Stimulated activated effector memory CD8-positive, alpha-beta T cell treated with anti-CD3 and anti-CD28 coated beads, Interleukin-12 subunit alpha, Interleukin-12 subunit beta, amount 100 ng/mL, for 72 hours (primary cell): ENCODE data around the gene GBGT1.

Experiments
- ATAC-seq: fragments of 150-1000 bp; cut with Tn5 transposase; 2 replicates; pipeline ENCODE4 v1.10.0; 2021
- DNase-seq, 2 donors: peaks; one replicate each; pipeline ENCODE4 v3.0.0; 2021 to 2022; ENCODE audit warnings: low spot score in 2 of 2
- H3K27ac Mint-ChIP-seq: one replicate; pipeline ENCODE4 v1.8.0; 2022; ENCODE audit warnings: mild to moderate bottlenecking, mixed read lengths
- H3K36me3 Mint-ChIP-seq: one replicate; pipeline ENCODE4 v1.8.0; 2022; ENCODE audit warnings: mild to moderate bottlenecking, mixed read lengths
- H3K4me1 Mint-ChIP-seq: one replicate; pipeline ENCODE4 v1.8.0; 2022; ENCODE audit warnings: mixed read lengths
- H3K4me3 Mint-ChIP-seq: one replicate; pipeline ENCODE4 v1.8.0; 2022; ENCODE audit warnings: mild to moderate bottlenecking, mixed read lengths
- H3K9me3 Mint-ChIP-seq: one replicate; pipeline ENCODE4 v1.8.0; 2022; ENCODE audit warnings: mixed read lengths

Gene GBGT1

GRCh38 chr9:133121915-133122550 is 41.7 kb downstream of the GBGT1 start:
- no peaks in the 10 kb centered on the region for H3K9me3 Mint-ChIP-seq
- H3K36me3 Mint-ChIP-seq: peaks cover 80% of the 10 kb centered on the region
- ATAC-seq: peak; percentile 22
- DNase-seq: no peak
- H3K27ac Mint-ChIP-seq: peak overlapping the region; percentile 90
- peak overlapping the region; percentile 53 for H3K4me3 Mint-ChIP-seq
- H3K4me1 Mint-ChIP-seq: peaks cover 88% of the 10 kb centered on the region

GRCh38 chr9:133121198-133121914 is 42.4 kb downstream of the GBGT1 start, which contains the start of gene RALGDS:
TSS of gene RALGDS (minus strand) at chr9:133121240. CDS start at chr9:133121154, 86 bp downstream.
- peaks cover 85% of the 10 kb centered on the region for H3K4me1 Mint-ChIP-seq
- H3K27ac Mint-ChIP-seq: peak within 1 kb of the TSS; percentile 90
- H3K4me3 Mint-ChIP-seq: peak within 1 kb of the TSS; percentile 65
- H3K36me3 Mint-ChIP-seq: peaks cover 73% of the 10 kb centered on the region
- no peaks in the 10 kb centered on the region for H3K9me3 Mint-ChIP-seq
- DNase-seq (peak; percentile 80 to 90), ATAC-seq (peak; percentile 82)

GRCh38 chr9:133120501-133121197 is 43.1 kb downstream of the GBGT1 start:
- DNase-seq (no peak), ATAC-seq (no peak)
- H3K4me1 Mint-ChIP-seq: peaks cover 85% of the 10 kb centered on the region
- peak overlapping the region; percentile 74 for H3K27ac Mint-ChIP-seq
- H3K9me3 Mint-ChIP-seq: no peaks in the 10 kb centered on the region
- peak overlapping the region; percentile 65 for H3K4me3 Mint-ChIP-seq
- H3K36me3 Mint-ChIP-seq: peaks cover 72% of the 10 kb centered on the region

- Mint-ChIP-seq H3K9me3 (no peaks in the 10 kb centered on the region), H3K36me3 (peaks cover 72% of the 10 kb centered on the region), H3K4me3 (peak overlapping the region; percentile 65), H3K4me1 (peaks cover 86% of the 10 kb centered on the region), H3K27ac (peak overlapping the region; percentile 74)
- DNase-seq: no peak
- ATAC-seq: no peak
Measured at GRCh38 chr9:133119846-133120500, 43.7 kb downstream of the GBGT1 start.

- Mint-ChIP-seq H3K27ac (peak overlapping the region; percentile 75), H3K4me3 (peak overlapping the region; percentile 65), H3K9me3 (no peaks in the 10 kb centered on the region), H3K4me1 (peaks cover 86% of the 10 kb centered on the region), H3K36me3 (peaks cover 71% of the 10 kb centered on the region)
- no peak for ATAC-seq
- DNase-seq: no peak
Measured at GRCh38 chr9:133119103-133119845, 44.4 kb downstream of the GBGT1 start.

- H3K9me3 Mint-ChIP-seq: no peaks in the 10 kb centered on the region
- peaks cover 69% of the 10 kb centered on the region for H3K36me3 Mint-ChIP-seq
- DNase-seq (no peak), ATAC-seq (no peak)
- peak overlapping the region; percentile 75 for H3K27ac Mint-ChIP-seq
- peaks cover 86% of the 10 kb centered on the region for H3K4me1 Mint-ChIP-seq
- H3K4me3 Mint-ChIP-seq: peak overlapping the region; percentile 65
Measured at GRCh38 chr9:133118568-133118967, 45.1 kb downstream of the GBGT1 start.

- peaks cover 73% of the 10 kb centered on the region for H3K36me3 Mint-ChIP-seq
- H3K9me3 Mint-ChIP-seq: no peaks in the 10 kb centered on the region
- H3K27ac Mint-ChIP-seq: peak overlapping the region; percentile 75
- DNase-seq (no peak), ATAC-seq (no peak)
- H3K4me1 Mint-ChIP-seq: peaks cover 86% of the 10 kb centered on the region
- peak overlapping the region; percentile 35 for H3K4me3 Mint-ChIP-seq
Measured at GRCh38 chr9:133118179-133118520, 45.6 kb downstream of the GBGT1 start.

- Mint-ChIP-seq H3K4me3 (peak overlapping the region; percentile 35), H3K4me1 (peaks cover 87% of the 10 kb centered on the region), H3K9me3 (no peaks in the 10 kb centered on the region), H3K27ac (peak overlapping the region; percentile 75), H3K36me3 (peaks cover 75% of the 10 kb centered on the region)
- ATAC-seq (no peak), DNase-seq (no peak)
Measured at GRCh38 chr9:133117271-133118178, 46.2 kb downstream of the GBGT1 start.

- peak overlapping the region; percentile 90 for H3K27ac Mint-ChIP-seq
- peak overlapping the region; percentile 73 for H3K4me3 Mint-ChIP-seq
- H3K9me3 Mint-ChIP-seq: no peaks in the 10 kb centered on the region
- peaks cover 75% of the 10 kb centered on the region for H3K36me3 Mint-ChIP-seq
- DNase-seq: no peak
- peaks cover 85% of the 10 kb centered on the region for H3K4me1 Mint-ChIP-seq
- no peak for ATAC-seq
Measured at GRCh38 chr9:133116346-133117231, 47.1 kb downstream of the GBGT1 start.

- peak overlapping the region; percentile 90 for H3K27ac Mint-ChIP-seq
- ATAC-seq (peak; percentile 95), DNase-seq (peak in 1 of 2 donors; percentile 85)
- peaks cover 81% of the 10 kb centered on the region for H3K36me3 Mint-ChIP-seq
- peak overlapping the region; percentile 73 for H3K4me3 Mint-ChIP-seq
- peaks cover 84% of the 10 kb centered on the region for H3K4me1 Mint-ChIP-seq
- H3K9me3 Mint-ChIP-seq: no peaks in the 10 kb centered on the region
Measured at GRCh38 chr9:133115604-133116345, 47.9 kb downstream of the GBGT1 start.

GRCh38 chr9:133114886-133115603 is 48.7 kb downstream of the GBGT1 start:
- ATAC-seq: peak; percentile 9
- Mint-ChIP-seq H3K36me3 (peaks cover 82% of the 10 kb centered on the region), H3K9me3 (no peaks in the 10 kb centered on the region), H3K4me1 (peaks cover 82% of the 10 kb centered on the region), H3K4me3 (peak overlapping the region; percentile 73), H3K27ac (peak overlapping the region; percentile 90)
- DNase-seq: no peak
